DMS153 (cell line): Measurements from ENCODE around the gene SLC25A5.
"Not testable (repeated sequence)": the region's sequence is repeated elsewhere in the genome, so short reads cannot be mapped to it uniquely, and the experiment has no call there.

Experiments
- DNase-seq: peaks from one replicate; lab custom pipeline; 2025; lab: John Stamatoyannopoulos, UW

Gene SLC25A5

DNA sequence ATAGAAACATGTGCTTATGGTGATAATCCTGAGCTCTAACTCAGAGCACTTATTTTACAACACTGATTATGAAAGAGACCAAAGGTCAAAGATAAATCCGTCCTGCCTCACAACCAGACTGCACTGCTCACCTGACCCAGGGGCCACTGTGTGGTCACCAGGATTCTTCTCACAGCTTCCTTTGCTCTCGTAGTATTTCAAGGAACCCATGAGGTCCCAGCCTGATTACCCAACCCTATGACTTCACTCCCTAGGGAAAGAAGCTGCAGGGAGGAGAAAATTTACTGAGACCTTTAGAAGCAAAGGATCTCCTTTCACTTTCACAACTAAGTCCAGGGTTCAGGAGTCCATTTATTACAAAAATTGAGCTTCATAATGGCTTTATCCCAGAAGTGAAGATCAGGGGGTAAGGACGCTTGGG lies 9.6 kb downstream of the SLC25A5 start:
- DNase-seq, result no peak

DNA sequence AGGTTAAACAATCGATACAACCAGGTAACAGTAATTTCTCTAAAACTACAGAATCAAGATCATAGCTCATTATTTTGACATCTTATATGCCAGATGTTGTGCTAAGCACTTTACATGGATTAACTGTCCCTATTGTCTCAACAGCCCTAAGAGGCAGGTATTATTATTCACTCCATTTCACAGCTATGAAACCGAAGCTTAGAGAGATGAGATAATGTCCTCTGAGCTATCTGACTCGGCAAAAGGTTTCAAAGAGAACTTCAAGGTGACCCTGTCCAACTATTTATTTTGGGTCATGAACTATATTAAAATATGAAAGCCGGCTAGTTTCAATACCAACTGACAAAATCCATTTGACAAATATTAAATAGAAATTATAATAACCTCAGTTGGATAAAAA lies 10.3 kb downstream of the SLC25A5 start:
- no peak for DNase-seq

- DNase-seq, result no peak
These were observed 11.6 kb downstream of the SLC25A5 start for GRCh38 chrX:119479845-119480244.

GRCh38 chrX:119481323-119481801 lies 13.1 kb downstream of the SLC25A5 start:
- DNase-seq, result peak; percentile 10

- DNase-seq, result no peak
These were observed 13.8 kb downstream of the SLC25A5 start for GRCh38 chrX:119482041-119482440.

GRCh38 chrX:119482481-119483480 lies 14.5 kb downstream of the SLC25A5 start:
- peak; percentile 16 for DNase-seq

GRCh38 chrX:119486745-119487144 lies 18.5 kb downstream of the SLC25A5 start:
- DNase-seq, result no peak

DNA sequence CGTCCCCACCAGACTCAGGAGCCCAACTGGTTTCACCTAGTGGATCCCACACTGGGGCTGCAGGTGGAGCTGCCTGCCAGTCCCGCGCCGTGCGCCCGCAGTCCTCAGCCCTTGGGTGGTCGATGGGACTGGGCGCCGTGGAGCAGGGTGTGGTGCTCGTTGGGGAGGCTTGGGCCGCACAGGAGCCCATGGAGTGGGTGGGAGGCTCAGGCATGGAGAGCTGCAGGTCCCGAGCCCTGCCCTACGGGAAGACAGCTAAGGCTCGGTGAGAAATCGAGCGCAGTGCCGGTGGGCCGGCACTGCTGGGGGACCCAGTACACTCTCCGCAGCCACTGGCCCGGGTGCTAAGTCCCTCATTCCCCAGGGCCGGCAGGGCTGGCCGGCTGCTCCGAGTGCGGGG lies 19.5 kb downstream of the SLC25A5 start:
- DNase-seq, result not testable (repeated sequence)

- DNase-seq, result no peak
These were observed 20.5 kb downstream of the SLC25A5 start for GRCh38 chrX:119488749-119489148.

DNA sequence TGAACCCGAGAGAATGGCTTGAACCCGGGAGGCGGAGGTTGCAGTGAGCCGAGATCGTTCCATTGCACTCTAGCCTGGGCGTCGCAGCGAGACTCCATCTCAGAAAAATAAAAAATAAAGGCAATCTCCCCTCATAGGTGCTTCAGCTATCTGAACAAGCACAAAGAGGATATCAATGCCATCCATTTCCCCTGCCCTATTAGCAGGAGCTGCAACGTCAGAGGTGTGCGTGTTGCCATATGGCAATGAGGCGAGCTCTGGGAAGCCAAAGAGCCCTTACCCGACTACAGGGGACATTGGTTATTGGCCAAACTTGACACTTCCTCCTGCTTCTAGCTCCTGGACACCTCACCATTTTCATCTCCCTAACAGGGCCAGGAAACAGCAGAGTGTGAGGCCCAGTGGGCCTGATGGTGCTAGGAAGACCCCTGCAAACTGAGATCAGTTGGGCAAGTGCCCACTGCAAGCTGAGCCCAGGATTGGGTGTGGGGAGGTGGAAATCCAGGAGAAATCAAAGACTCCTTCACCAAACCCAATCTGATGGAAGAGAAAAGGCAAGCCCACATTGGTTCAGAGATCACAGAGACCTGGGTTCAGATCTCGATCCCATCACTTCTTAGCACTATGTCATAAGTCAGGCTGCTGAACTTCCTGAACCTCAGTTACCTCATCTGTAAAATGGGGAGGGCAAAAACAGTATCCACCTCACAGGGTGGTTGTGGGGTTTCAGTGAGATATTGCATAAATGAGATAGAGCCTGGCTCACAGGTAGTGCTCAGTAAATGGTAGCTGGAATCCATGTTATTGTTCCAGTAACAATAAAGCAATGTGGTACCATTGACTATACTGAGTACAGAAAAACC lies 21.2 kb downstream of the SLC25A5 start:
- DNase-seq, result no peak

GRCh38 chrX:119492463-119492862 lies 24.2 kb downstream of the SLC25A5 start:
- no peak for DNase-seq

GRCh38 chrX:119493851-119494495 lies 25.7 kb downstream of the SLC25A5 start:
- DNase-seq, result not testable (repeated sequence)

DNA sequence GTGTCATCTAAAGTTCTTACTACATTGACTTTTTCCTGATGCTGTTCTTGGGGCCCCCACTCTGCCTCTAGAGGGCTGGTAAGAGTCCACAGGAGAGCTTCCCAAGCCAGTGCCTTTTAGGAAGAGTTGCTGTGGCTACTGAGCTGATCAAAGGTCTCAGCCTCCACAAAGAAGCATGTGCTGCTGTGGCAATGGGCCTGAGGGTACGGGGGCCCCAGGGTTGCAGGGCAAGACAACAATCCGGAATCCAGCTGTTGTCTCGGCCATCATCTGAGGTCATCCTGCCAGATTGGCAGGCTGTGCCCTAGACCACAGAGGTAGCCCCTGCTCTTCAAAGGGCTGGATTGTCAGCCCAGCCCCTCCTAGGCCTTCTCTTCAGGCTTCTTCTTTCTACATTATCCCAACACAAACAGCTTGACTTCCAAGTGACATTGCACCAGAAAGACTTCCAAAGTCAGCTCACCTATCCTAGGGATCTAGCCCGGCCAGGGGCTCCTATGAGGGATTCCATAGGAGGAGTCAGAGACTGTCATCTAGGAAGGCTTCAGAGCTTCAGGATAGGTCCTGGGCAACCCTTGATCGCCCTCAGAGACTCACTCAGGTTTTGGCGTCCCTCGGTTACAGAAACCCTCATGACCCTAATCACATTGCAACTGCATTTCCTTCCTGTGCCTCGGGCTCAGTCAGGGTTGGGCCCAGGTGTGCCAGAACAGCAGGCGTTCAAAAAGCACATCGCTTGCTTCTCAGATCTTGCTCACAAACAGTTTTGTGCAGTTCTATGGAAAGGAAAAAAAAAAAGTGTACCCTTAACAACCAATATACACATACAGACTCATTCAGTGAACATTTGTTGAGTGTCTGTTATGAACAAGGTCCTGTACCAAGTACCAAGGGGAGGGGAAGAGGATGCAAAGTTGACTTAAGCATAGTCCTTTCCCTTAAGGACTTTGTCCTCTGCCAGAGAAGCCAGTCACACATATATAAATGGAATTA lies 27.8 kb downstream of the SLC25A5 start:
- no peak for DNase-seq

DNA sequence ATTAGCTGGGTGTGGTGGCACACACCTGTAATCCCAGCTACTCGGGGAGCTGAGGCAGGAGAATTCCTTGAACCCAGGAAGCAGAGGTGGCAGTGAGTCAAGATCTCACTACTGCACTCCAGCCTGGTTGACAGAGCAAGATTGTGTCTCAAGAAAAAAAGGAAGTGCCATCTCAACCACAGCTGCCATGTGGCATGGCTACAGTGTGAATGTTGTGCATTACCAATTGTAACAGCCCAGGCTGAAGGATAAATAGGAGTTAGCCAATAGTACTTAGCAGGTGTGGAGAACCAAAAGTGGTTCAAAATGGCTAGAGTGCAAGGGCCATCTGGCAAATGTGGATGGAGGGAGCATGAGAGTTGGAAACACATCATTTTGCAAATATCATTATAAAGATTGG lies 28.9 kb downstream of the SLC25A5 start:
- no peak for DNase-seq

- DNase-seq, result no peak
These were observed 32.0 kb downstream of the SLC25A5 start for GRCh38 chrX:119500061-119500800.

GRCh38 chrX:119501511-119502148 lies 33.4 kb downstream of the SLC25A5 start:
- no peak for DNase-seq

GRCh38 chrX:119502727-119503483 lies 34.7 kb downstream of the SLC25A5 start:
- DNase-seq, result peak; percentile 82

- DNase-seq, result peak; percentile 54
These were observed 35.2 kb downstream of the SLC25A5 start for GRCh38 chrX:119503484-119503861.

GRCh38 chrX:119505145-119505544 lies 36.9 kb downstream of the SLC25A5 start:
- DNase-seq, result not testable (repeated sequence)
